Fibroblast of villous mesenchyme (primary cell): ENCODE data around the gene CPM. TPM values are rescaled to one million over a fixed set of nuclear protein-coding genes. Genes with fewer than 3 reads are reported as not detected.

ENCODE experiments used
- DNase-seq: peaks from one replicate; pipeline ENCODE4 v3.0.0-alpha.2; 2010; ENCODE audit warnings: low read depth
- H3K4me3 ChIP-seq: 2 replicates; pipeline ENCODE4 v1.5.1; 2011; ENCODE audit warnings: low read depth, mild to moderate bottlenecking, low read length
- total RNA-seq: library from RNA; depleted of rRNA; stranded (reverse); fragments of >200 nt; gene quantifications from 2 replicates; pipeline ENCODE4 v1.2.3, GENCODE V29; 2012
- TF ChIP-seq, protein P1 (sequence below): IDR thresholded peaks from 2 replicates; pipeline ENCODE4 v1.5.1; 2012; ENCODE audit warnings: low read depth, mild to moderate bottlenecking, low read length; ENCODE audit not compliant: insufficient read depth

Gene CPM
- total RNA-seq, 1 donor = 23.3 TPM

DNA sequence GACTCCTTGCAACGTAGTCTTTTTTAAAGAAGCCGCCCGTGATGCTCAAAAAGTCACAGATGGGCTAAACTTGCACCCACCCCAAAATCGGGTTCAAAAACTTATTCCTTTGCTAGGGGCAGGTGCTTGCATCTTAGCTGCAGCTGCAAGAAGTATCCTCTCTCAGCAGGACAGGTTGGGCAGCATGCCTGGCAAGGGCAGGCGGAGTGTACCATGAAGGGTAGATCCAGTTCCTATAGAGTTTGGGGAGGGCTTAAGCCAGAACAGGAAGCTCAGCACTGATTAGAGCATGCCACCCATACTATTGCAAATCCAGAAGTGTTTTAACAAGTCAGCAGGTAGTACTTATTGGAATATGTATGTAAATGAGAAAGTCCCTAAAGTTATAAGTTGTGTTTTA lies 48.7 kb downstream of the CPM start:
- TF ChIP-seq, protein P1, sequence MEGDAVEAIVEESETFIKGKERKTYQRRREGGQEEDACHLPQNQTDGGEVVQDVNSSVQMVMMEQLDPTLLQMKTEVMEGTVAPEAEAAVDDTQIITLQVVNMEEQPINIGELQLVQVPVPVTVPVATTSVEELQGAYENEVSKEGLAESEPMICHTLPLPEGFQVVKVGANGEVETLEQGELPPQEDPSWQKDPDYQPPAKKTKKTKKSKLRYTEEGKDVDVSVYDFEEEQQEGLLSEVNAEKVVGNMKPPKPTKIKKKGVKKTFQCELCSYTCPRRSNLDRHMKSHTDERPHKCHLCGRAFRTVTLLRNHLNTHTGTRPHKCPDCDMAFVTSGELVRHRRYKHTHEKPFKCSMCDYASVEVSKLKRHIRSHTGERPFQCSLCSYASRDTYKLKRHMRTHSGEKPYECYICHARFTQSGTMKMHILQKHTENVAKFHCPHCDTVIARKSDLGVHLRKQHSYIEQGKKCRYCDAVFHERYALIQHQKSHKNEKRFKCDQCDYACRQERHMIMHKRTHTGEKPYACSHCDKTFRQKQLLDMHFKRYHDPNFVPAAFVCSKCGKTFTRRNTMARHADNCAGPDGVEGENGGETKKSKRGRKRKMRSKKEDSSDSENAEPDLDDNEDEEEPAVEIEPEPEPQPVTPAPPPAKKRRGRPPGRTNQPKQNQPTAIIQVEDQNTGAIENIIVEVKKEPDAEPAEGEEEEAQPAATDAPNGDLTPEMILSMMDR = no peak
- no peak for DNase-seq
- no peak overlapping the region for H3K4me3 ChIP-seq

DNA sequence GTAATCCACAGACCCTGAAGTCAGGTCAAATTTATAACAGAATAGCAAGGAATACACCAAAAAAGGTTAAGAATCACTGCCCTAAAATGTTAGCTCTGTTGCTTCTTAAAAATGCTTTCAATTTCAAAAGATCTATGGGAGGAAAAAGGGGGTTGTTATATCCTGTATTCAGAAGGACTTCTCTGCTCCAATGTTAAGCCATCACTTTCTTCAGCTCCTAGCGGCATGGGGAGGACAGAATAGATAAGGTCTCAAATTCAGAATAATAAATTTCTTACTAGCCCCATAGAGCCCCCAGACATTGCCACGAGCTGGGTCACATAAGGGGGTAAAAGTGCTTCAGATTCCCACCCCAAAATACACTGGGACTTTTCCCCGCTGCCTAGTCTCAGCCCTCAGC lies 49.8 kb downstream of the CPM start:
- DNase-seq = no peak
- H3K4me3 ChIP-seq = no peak overlapping the region
- TF ChIP-seq, protein P1 = no peak

DNA sequence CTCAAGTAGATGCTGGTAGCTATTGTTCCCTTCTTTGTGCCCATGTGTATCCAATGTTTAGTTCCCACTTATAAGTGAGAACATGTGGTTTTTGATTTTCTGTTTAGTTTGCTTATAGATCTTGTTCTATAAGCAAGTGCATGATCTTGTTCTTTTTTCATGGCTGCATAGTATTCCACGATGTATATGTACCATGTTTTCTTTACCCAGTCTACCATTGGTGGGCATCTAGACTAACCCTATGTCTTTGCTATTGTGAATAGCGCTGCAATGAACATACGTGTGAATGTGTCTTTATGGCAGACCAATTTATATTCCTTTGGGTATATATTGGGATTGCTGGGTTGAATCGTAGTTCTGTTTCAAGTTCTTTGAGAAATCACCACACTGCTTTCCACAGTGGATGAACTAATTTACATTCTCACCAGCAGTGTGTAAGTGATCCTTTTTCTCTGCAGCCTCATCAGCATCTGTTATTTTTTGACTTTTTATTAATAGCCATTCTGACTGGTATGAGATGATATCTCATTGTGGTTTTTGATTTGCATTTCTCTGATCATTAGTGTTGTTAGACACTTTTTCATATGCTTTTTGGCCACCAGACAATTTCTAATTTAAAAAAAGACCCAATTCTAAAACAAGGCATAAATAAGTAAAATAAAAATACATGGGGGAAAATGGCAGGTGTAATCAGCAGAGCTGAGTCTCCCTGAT lies 50.6 kb downstream of the CPM start:
- TF ChIP-seq, protein P1 = no peak
- DNase-seq = no peak
- H3K4me3 ChIP-seq = no peak overlapping the region

DNA sequence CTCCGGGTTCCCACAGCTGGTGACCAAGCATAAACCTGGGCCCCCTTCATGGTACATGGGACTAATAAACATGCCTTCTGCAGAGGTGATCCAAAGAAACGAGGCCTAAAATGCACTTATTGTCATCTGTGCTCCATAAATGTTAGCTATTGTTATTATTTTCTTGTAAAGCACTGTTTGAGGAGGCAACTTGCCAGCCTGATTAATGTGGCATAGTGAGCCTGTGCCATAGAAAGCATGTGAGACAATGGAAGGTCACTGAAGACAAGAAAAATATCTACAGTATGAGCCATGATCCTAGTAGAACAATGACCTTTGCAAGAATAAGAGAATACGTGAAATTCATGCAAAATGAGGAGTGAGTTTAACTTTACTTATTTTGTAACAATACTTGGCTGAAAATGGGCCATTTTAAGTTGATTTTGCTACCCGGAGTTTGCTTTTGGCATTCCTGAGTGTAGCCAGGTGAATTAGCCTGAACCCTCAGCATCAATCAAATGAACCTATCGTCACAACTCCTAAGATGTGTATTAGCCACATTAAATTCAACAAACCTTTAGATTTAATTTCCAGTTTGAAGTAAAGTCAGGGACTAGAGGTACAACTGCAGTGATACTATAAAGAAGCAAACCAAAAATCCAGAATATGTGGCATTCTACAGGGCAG lies 52.2 kb downstream of the CPM start:
- no peak for DNase-seq
- TF ChIP-seq, protein P1 = no peak
- H3K4me3 ChIP-seq = no peak overlapping the region

DNA sequence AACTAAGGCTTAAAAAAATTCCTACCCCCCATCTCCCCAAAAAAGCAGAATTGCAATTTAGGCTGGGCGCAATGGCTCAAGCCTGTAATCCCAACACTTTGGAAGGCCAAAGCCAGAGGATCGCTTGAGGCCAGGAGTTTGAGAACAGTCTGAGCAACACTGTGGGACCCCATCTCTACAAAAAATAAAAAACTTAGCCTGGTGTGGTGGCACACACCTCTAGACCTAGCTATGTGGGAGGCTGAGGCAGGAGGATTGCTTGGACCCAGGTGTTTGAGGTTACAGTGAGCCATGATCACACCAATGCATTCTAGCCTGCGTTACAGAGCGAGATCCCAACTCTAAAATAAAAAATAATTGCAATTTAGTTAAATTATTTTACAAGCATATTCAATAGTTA lies 54.1 kb downstream of the CPM start:
- H3K4me3 ChIP-seq = no peak overlapping the region
- DNase-seq = no peak
- TF ChIP-seq, protein P1 = no peak

DNA sequence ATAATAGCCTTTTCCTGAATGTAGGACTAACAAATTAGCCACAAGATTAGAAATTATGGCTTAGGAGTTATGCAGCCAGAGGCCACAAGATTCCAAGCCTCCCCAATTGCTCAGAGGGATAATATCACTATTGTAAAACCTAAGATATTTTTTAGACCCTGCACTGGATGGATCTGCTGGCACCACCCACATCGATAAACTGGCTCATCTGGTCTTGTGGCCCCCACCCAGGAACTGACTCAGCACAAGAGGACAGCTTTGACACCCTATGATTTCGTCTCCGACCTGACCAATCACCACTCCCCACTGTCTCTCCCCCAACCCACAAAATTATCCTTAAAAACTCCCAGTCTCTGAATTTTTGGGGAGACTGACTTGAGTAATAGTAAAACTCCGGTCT lies 54.7 kb downstream of the CPM start:
- TF ChIP-seq, protein P1 = no peak
- H3K4me3 ChIP-seq = no peak overlapping the region
- no peak for DNase-seq
